Keratinocyte (primary cell): Measurements from ENCODE around the gene TAL1. TPM values are rescaled to one million over a fixed set of nuclear protein-coding genes. Genes with fewer than 3 reads are reported as not detected.
A peak's percentile ranks its signal among the peaks of the same experiment; 100 is the strongest.

Source experiments
- DNase-seq: peaks from one replicate; pipeline ENCODE4 v3.0.0-alpha.2; 2011; ENCODE audit warnings: low read depth, missing footprints, low spot score
- FAIRE-seq: peaks from 2 replicates; lab custom pipeline; 2011; peaks lifted over from hg19 to GRCh38; lab: Jason Lieb, UNC
- H2AFZ ChIP-seq: 2 replicates; pipeline ENCODE4 v1.6.0; 2012; ENCODE audit warnings: low read length, control low read depth, inconsistent platforms; ENCODE audit not compliant: control insufficient read depth
- H3K27ac ChIP-seq: 2 replicates; pipeline ENCODE4 v1.5.1; 2011; ENCODE audit warnings: low read length; ENCODE audit not compliant: control insufficient read depth, insufficient read depth
- H3K27me3 ChIP-seq: 3 replicates; pipeline ENCODE4 v1.6.0; 2011; ENCODE audit warnings: low read length; ENCODE audit not compliant: control insufficient read depth, insufficient read depth; ENCODE audit errors: extremely low read depth
- H3K36me3 ChIP-seq, 2 experiments: 2 replicates in 1 of 2; 3 replicates in 1 of 2; pipeline ENCODE4 v1.5.1; 2011; ENCODE audit warnings: low read length in 2 of 2, mild to moderate bottlenecking in 1 of 2; ENCODE audit not compliant: control insufficient read depth in 2 of 2, insufficient read depth in 2 of 2; ENCODE audit errors: extremely low read depth in 1 of 2
- H3K4me1 ChIP-seq: 3 replicates; pipeline ENCODE4 v1.5.1; 2011; ENCODE audit warnings: low read length; ENCODE audit not compliant: control insufficient read depth, insufficient read depth; ENCODE audit errors: extremely low read depth
- H3K4me2 ChIP-seq: 3 replicates; pipeline ENCODE4 v1.6.0; 2011; ENCODE audit warnings: low read depth, low read length; ENCODE audit not compliant: control insufficient read depth, insufficient read depth; ENCODE audit errors: extremely low read depth
- H3K4me3 ChIP-seq, 3 experiments: fragments of 200-600 bp in 1 of 3; sonication (generic) in 1 of 3; 2 replicates in 2 of 3; 3 replicates in 1 of 3; pipeline ENCODE4 v1.5.1; 2011 to 2016; ENCODE audit warnings: low read length in 3 of 3, mild to moderate bottlenecking in 3 of 3, control low read depth in 2 of 3, inconsistent platforms in 1 of 3, low read depth in 1 of 3, mixed read lengths in 1 of 3, mixed run types in 1 of 3, moderate library complexity in 1 of 3; ENCODE audit not compliant: control insufficient read depth in 2 of 3, insufficient read depth in 2 of 3; ENCODE audit errors: extremely low read depth in 1 of 3
- H3K79me2 ChIP-seq: 2 replicates; pipeline ENCODE4 v1.6.0; 2012; ENCODE audit warnings: low read length; ENCODE audit not compliant: control insufficient read depth, insufficient read depth
- H3K9ac ChIP-seq: 3 replicates; pipeline ENCODE4 v1.6.0; 2011; ENCODE audit warnings: low read length; ENCODE audit not compliant: control insufficient read depth, insufficient read depth; ENCODE audit errors: extremely low read depth
- H3K9me1 ChIP-seq: 3 replicates; pipeline ENCODE4 v1.6.0; 2011; ENCODE audit warnings: low read length; ENCODE audit not compliant: control insufficient read depth, insufficient read depth; ENCODE audit errors: extremely low read depth
- H3K9me3 ChIP-seq: 2 replicates; pipeline ENCODE4 v1.5.1; 2012; ENCODE audit warnings: low read depth, low read length; ENCODE audit not compliant: control insufficient read depth
- H4K20me1 ChIP-seq: 3 replicates; pipeline ENCODE4 v1.6.0; 2011; ENCODE audit warnings: low read length; ENCODE audit not compliant: control insufficient read depth, insufficient read depth; ENCODE audit errors: extremely low read depth
- EZH2 ChIP-seq: IDR thresholded peaks from one replicate; pipeline ENCODE4 v1.6.1; 2012; ENCODE audit warnings: inconsistent platforms, mild to moderate bottlenecking, low read length, moderate library complexity
- dilution Hi-C: fragments of 300-500 bp; cut with MboI; formaldehyde crosslinking; loops from one replicate; pipeline ENCODE4 v1.7.0; 2020; ENCODE audit warnings: low sequenced_read_pairs; ENCODE audit not compliant: extremely low pct_ligation_motif_present
- polyA plus RNA-seq, 5 experiments: library from polyadenylated mRNA; depleted of rRNA in 3 of 5; stranded (reverse) in 3 of 5; stranded (forward) in 1 of 5; unstranded in 1 of 5; fragments of >200 nt; gene quantifications; 1 replicate in 1 of 5; 2 replicates in 3 of 5; 3 replicates in 1 of 5; pipeline versions ENCODE4 v1.2.1 to v1.2.3, GENCODE V29; 2011 to 2012; ENCODE audit warnings: missing spikeins in 2 of 5, low read depth in 1 of 5, low replicate concordance in 1 of 5
- TF ChIP-seq, protein P1 (sequence below), 3 experiments: IDR thresholded peaks in 1 of 3; conservative IDR thresholded peaks in 1 of 3; optimal IDR thresholded peaks in 1 of 3; 2 replicates in 2 of 3; 3 replicates in 1 of 3; pipeline versions ENCODE3 to v1.5.1; 2011; ENCODE audit warnings: low read length in 3 of 3, mild to moderate bottlenecking in 3 of 3, moderate library complexity in 2 of 3, control low read depth in 1 of 3, inconsistent platforms in 1 of 3; ENCODE audit not compliant: insufficient read depth in 2 of 3; ENCODE audit errors: extremely low read depth in 1 of 3

Gene TAL1
- polyA plus RNA-seq, 1 donor (not counting 4 experiments of a cell fraction or from before 2014, with no cell fraction given): not detected

DNA sequence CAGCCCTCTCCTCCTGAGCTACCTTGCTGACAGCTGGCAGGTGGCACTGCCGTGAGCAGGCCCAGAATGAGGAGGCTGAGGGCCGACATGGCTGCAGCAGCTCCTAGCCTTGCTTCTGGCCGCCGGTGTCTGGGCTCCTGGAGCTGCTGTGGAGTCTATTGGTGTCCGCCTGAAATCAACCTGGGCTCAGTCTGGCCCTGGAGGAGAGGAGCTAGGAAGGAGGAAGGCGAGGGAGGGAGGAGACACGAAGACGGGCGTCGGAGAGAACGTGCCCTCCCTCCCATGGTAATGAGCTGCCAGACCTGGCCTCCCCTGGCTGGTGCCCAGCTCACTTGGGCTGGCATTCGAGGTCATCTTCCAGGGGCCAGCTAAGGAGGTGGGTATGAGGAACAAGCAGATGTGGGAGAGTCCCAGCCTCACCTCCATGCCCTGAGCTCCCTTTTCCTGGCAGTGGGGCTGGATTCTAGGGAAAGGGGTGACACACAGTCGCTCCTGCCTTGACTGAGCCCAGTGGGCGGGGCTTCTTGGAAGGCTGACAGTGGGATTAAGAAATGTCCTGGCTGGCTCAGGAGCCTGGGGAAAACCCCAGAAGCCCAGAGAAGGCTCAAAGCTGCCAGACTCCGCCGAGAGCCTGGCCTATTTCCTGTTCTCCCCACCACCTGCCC lies 42.0 kb downstream of the TAL1 start, which contains the start of gene PDZK1IP1:
PDZK1IP1 (minus strand) TSS at position 193 of the 665 bp plus-strand sequence; CDS start at position 89, 104 bp downstream.
- peak within 1 kb of the TSS; percentile 52 for H3K9ac ChIP-seq
- H4K20me1 ChIP-seq: no peaks in the 10 kb centered on the region
- dilution Hi-C loops: no loop called here
- TF ChIP-seq, protein P1, sequence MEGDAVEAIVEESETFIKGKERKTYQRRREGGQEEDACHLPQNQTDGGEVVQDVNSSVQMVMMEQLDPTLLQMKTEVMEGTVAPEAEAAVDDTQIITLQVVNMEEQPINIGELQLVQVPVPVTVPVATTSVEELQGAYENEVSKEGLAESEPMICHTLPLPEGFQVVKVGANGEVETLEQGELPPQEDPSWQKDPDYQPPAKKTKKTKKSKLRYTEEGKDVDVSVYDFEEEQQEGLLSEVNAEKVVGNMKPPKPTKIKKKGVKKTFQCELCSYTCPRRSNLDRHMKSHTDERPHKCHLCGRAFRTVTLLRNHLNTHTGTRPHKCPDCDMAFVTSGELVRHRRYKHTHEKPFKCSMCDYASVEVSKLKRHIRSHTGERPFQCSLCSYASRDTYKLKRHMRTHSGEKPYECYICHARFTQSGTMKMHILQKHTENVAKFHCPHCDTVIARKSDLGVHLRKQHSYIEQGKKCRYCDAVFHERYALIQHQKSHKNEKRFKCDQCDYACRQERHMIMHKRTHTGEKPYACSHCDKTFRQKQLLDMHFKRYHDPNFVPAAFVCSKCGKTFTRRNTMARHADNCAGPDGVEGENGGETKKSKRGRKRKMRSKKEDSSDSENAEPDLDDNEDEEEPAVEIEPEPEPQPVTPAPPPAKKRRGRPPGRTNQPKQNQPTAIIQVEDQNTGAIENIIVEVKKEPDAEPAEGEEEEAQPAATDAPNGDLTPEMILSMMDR (optimal IDR thresholded peaks at IDR 0.05 in 1 of 3, IDR thresholded peaks at IDR 0.05 in 1 of 3, conservative IDR thresholded peaks at IDR 0.05 in 1 of 3; ENCODE audit: extremely low read depth in 1 of 3, insufficient read depth in 2 of 3, low read length in 3 of 3): no peak
- no peak for TF ChIP-seq EZH2
- H3K36me3 ChIP-seq: no peaks in the 10 kb centered on the region
- H3K79me2 ChIP-seq: no peaks in the 10 kb centered on the region
- no peaks in the 10 kb centered on the region for H3K9me1 ChIP-seq
- no peaks in the 10 kb centered on the region for H3K9me3 ChIP-seq
- DNase-seq (no peak), FAIRE-seq (peak; percentile 56)
- H3K4me2 ChIP-seq: peak within 1 kb of the TSS; percentile 57
- H3K4me3 ChIP-seq: peak within 1 kb of the TSS in 1 of 3 experiments; percentile 9
- H3K27ac ChIP-seq: peak within 1 kb of the TSS; percentile 55
- H3K4me1 ChIP-seq: peaks cover 26% of the 10 kb centered on the region
- H2AFZ ChIP-seq: peak within 1 kb of the TSS; percentile 93
- H3K27me3 ChIP-seq: no peaks in the 10 kb centered on the region

DNA sequence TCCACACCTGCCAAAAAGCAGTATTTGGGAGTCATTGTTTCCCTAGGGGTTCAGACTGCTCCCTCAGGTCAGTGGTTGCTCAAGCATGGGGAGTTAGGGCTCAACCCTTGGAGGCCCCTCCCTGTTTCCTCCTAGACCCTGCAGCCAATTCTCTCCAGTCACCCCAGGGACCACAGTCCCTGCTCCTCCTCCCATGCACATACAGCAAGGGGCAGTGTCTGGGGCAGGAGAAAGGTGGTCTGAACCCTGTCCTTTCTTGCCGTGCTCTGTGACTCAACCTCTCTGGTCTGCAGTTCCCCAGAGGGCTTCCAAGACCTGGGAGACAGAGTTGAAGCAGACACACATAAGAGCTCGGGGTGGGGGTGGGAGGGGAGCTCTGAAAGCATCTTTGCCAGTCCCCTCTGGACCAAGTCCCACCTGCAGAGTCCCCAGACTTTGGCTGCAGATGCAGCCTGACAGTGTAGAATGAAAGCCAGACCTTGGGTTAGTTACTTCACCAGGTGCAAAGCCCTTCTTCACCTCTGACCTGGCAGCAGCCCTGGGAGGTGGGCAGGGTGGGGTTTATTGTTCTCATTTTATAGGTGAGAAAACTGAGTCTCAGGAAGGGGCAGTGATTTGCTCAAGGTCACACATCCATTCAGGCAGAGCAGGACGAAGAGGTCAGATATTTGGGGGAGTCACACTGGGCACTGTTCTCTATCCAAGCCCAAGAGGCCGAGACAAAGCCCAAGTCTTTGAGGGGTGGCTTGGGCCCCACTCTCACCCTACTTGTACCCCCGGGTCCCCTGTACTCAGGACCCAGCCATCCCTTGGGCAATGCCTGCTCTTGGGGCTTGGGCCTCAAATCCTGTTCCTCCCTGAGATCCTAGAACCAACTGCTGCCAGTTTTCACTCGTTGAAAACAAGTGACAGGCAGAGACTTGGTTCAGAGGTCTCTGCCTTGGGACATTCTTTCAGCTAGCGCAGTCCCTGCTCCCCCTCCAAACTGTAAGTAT lies 42.9 kb downstream of the TAL1 start:
- Histone ChIP-seq H3K4me2 (no peak overlapping the region), H3K27me3 (no peaks in the 10 kb centered on the region)
- no peak for FAIRE-seq

More for the DNA sequence above, 42.9 kb downstream of the TAL1 start:
- Histone ChIP-seq H3K9ac (no peak overlapping the region), H2AFZ (no peak overlapping the region), H3K9me3 (no peaks in the 10 kb centered on the region), H4K20me1 (no peaks in the 10 kb centered on the region), H3K4me3 (no peak overlapping the region), H3K36me3 (no peaks in the 10 kb centered on the region), H3K79me2 (no peaks in the 10 kb centered on the region), H3K4me1 (peaks cover 26% of the 10 kb centered on the region), H3K27ac (no peak overlapping the region), H3K9me1 (no peaks in the 10 kb centered on the region)
- dilution Hi-C loops: no loop called here
- DNase-seq: no peak
- no peak for TF ChIP-seq EZH2
- TF ChIP-seq, protein P1 (optimal IDR thresholded peaks at IDR 0.05 in 1 of 3, IDR thresholded peaks at IDR 0.05 in 1 of 3, conservative IDR thresholded peaks at IDR 0.05 in 1 of 3; ENCODE audit: extremely low read depth in 1 of 3, insufficient read depth in 2 of 3, low read length in 3 of 3): no peak
